Neural cell (in vitro differentiated cells): ENCODE data around the gene LYPD4. TPM values are rescaled to one million over a fixed set of nuclear protein-coding genes. Genes with fewer than 3 reads are reported as not detected.

Source experiments
- H2AFZ ChIP-seq: fragments of 200-600, 300-800 bp; sonication (generic), shearing (Covaris generic); 2 replicates; pipeline ENCODE4 v1.6.0; 2014; ENCODE audit warnings: low read depth, mild to moderate bottlenecking, antibody characterized with exemption, low read length, moderate library complexity
- H3F3A ChIP-seq: fragments of 200-600 bp; shearing (Covaris generic); 2 replicates; pipeline ENCODE4 v1.6.1; 2016; ENCODE audit warnings: mild to moderate bottlenecking, moderate library complexity, mixed read lengths, antibody characterized with exemption, low read length; ENCODE audit not compliant: insufficient read depth, poor library complexity, severe bottlenecking
- H3K27ac ChIP-seq: fragments of 200-600, 300-800 bp; sonication (generic), shearing (Covaris generic); 2 replicates; pipeline ENCODE4 v1.5.1; 2014; ENCODE audit warnings: mild to moderate bottlenecking, low read length, moderate library complexity
- H3K27me3 ChIP-seq: fragments of 300-800, 200-600 bp; sonication (generic), shearing (Covaris generic); 2 replicates; pipeline ENCODE4 v1.6.0; 2014; ENCODE audit warnings: mild to moderate bottlenecking, low read depth, low read length, moderate library complexity; ENCODE audit not compliant: insufficient read depth
- H3K36me3 ChIP-seq: fragments of 300-800, 200-600 bp; sonication (generic), shearing (Covaris generic); 2 replicates; pipeline ENCODE4 v1.5.1; 2014; ENCODE audit warnings: mild to moderate bottlenecking, antibody characterized with exemption, low read length, moderate library complexity; ENCODE audit not compliant: insufficient read depth
- H3K4me2 ChIP-seq: fragments of 300-800, 200-600 bp; sonication (generic), shearing (Covaris generic); 2 replicates; pipeline ENCODE4 v1.6.0; 2014; ENCODE audit warnings: mild to moderate bottlenecking, low read length
- H3K4me3 ChIP-seq: fragments of 300-800, 200-600 bp; sonication (generic), shearing (Covaris generic); 2 replicates; pipeline ENCODE4 v1.5.1; 2014; ENCODE audit warnings: mild to moderate bottlenecking, low read length, moderate library complexity
- H3K79me2 ChIP-seq: fragments of 200-600 bp; shearing (Covaris generic); replicated peaks from 2 replicates; pipeline ENCODE4 v1.6.0; 2014; ENCODE audit warnings: mild to moderate bottlenecking, low read length, moderate library complexity; ENCODE audit not compliant: insufficient read depth
- H3K9ac ChIP-seq: fragments of 300-800, 200-600 bp; sonication (generic), shearing (Covaris generic); 2 replicates; pipeline ENCODE4 v1.6.1; 2016; ENCODE audit warnings: mild to moderate bottlenecking, low read length, mixed read lengths
- H3K9me2 ChIP-seq: fragments of 200-600 bp; shearing (Covaris generic); 2 replicates; pipeline ENCODE4 v1.6.1; 2016; ENCODE audit warnings: mild to moderate bottlenecking, low read length, mixed read lengths; ENCODE audit not compliant: insufficient read depth
- H3K9me3 ChIP-seq: fragments of 200-600, 300-800 bp; sonication (generic), shearing (Covaris generic); 2 replicates; pipeline ENCODE4 v1.6.1; 2016; ENCODE audit warnings: mild to moderate bottlenecking, mixed run types, low read length, moderate library complexity, mixed read lengths
- H4K20me1 ChIP-seq: fragments of 200-600 bp; shearing (Covaris generic); 2 replicates; pipeline ENCODE4 v1.6.1; 2016; ENCODE audit warnings: mild to moderate bottlenecking, mixed run types; ENCODE audit not compliant: insufficient read depth
- CTCF ChIP-seq: fragments of 450-650 bp; IDR thresholded peaks from 2 replicates; pipeline ENCODE4 v1.5.1; 2014; ENCODE audit warnings: antibody characterized with exemption, mild to moderate bottlenecking, moderate library complexity; ENCODE audit not compliant: poor library complexity, severe bottlenecking
- EP300 ChIP-seq: fragments of 450-650 bp; conservative IDR thresholded peaks from 2 replicates; pipeline ENCODE4 v1.6.1; 2014; ENCODE audit warnings: antibody characterized with exemption, mild to moderate bottlenecking, moderate library complexity; ENCODE audit not compliant: poor library complexity, severe bottlenecking
- EZH2 ChIP-seq: fragments of 200-600, 300-800 bp; shearing (Covaris generic), sonication (generic); IDR thresholded peaks from 2 replicates; pipeline ENCODE4 v1.6.1; 2014; ENCODE audit warnings: antibody characterized with exemption, low read length, borderline replicate concordance, mild to moderate bottlenecking; ENCODE audit not compliant: insufficient read depth, poor library complexity, severe bottlenecking
- MXI1 ChIP-seq: fragments of 450-650 bp; conservative IDR thresholded peaks from 2 replicates; pipeline ENCODE4 v1.6.1; 2014; ENCODE audit warnings: antibody characterized with exemption, mild to moderate bottlenecking; ENCODE audit not compliant: poor library complexity, severe bottlenecking
- POLR2AphosphoS5 ChIP-seq: IDR thresholded peaks from 2 replicates; pipeline ENCODE4 v1.6.1; 2012
- RAD21 ChIP-seq: fragments of 450-650 bp; conservative IDR thresholded peaks from 2 replicates; pipeline ENCODE4 v1.6.1; 2014; ENCODE audit warnings: antibody characterized with exemption, mild to moderate bottlenecking, moderate library complexity
- REST ChIP-seq: IDR thresholded peaks from 2 replicates; pipeline ENCODE4 v1.6.1; 2012; ENCODE audit warnings: borderline replicate concordance
- SMC3 ChIP-seq: fragments of 450-650 bp; conservative IDR thresholded peaks from 2 replicates; pipeline ENCODE4 v1.6.1; 2014; ENCODE audit warnings: antibody characterized with exemption, mild to moderate bottlenecking, moderate library complexity; ENCODE audit not compliant: poor library complexity
- TAF1 ChIP-seq: IDR thresholded peaks from 2 replicates; pipeline ENCODE4 v1.6.1; 2012; ENCODE audit warnings: low read depth
- polyA plus RNA-seq: library from polyadenylated mRNA; depleted of rRNA; stranded (reverse); fragments of >200 nt; gene quantifications from 2 replicates; pipeline ENCODE4 v1.2.3, GENCODE V29; 2014

The LYPD4 gene
- polyA plus RNA-seq, 1 donor from 2014 or later, result not detected

GRCh38 chr19:41804336-41804735, 40.1 kb downstream of the LYPD4 start:
- Histone ChIP-seq H3K9me3 (no peaks in the 10 kb centered on the region), H3K27me3 (no peaks in the 10 kb centered on the region), H3F3A (no peaks in the 10 kb centered on the region), H3K27ac (no peak overlapping the region), H3K79me2 (no peaks in the 10 kb centered on the region), H4K20me1 (no peaks in the 10 kb centered on the region), H3K4me2 (no peak overlapping the region), H3K9me2 (no peaks in the 10 kb centered on the region), H3K9ac (no peak overlapping the region), H3K4me3 (no peak overlapping the region), H2AFZ (no peak overlapping the region), H3K36me3 (no peaks in the 10 kb centered on the region)
- TF ChIP-seq EZH2 (no peak), MXI1 (no peak), SMC3 (no peak), POLR2AphosphoS5 (no peak), REST (no peak), RAD21 (no peak), TAF1 (no peak), EP300 (no peak), CTCF (no peak)

GRCh38 chr19:41802770-41803169, 41.7 kb downstream of the LYPD4 start:
- no peak overlapping the region for H3K4me2 ChIP-seq
- H3K27ac ChIP-seq, result no peak overlapping the region
- H3K79me2 ChIP-seq, result no peaks in the 10 kb centered on the region
- TF ChIP-seq MXI1 (no peak), POLR2AphosphoS5 (no peak), EZH2 (no peak), TAF1 (no peak), CTCF (no peak), SMC3 (no peak), EP300 (no peak), REST (no peak), RAD21 (no peak)
- H3K4me3 ChIP-seq, result no peak overlapping the region
- H3K9me2 ChIP-seq, result no peaks in the 10 kb centered on the region
- no peaks in the 10 kb centered on the region for H3F3A ChIP-seq
- no peaks in the 10 kb centered on the region for H3K9me3 ChIP-seq
- H2AFZ ChIP-seq, result no peak overlapping the region
- H3K27me3 ChIP-seq, result no peaks in the 10 kb centered on the region
- H3K36me3 ChIP-seq, result no peaks in the 10 kb centered on the region
- no peaks in the 10 kb centered on the region for H4K20me1 ChIP-seq
- H3K9ac ChIP-seq, result no peak overlapping the region
